ENCODE data around the gene KBTBD7.

KBTBD7 gene

GRCh38 chr13:41232578-41233480 lies 38.5 kb upstream of the KBTBD7 start:
- H3K4me2 ChIP-seq (ENCODE audit: low read depth, low read length, poor library complexity, severe bottlenecking): no peak overlapping the region
- H3K4me3 ChIP-seq (ENCODE audit: low read length, poor library complexity, severe bottlenecking): no peak overlapping the region
- H3K4me1 ChIP-seq (ENCODE audit: insufficient read depth, low read length, poor library complexity, severe bottlenecking): no peaks in the 10 kb centered on the region
- H3K79me2 ChIP-seq (ENCODE audit: insufficient read depth, low read length): no peaks in the 10 kb centered on the region
- H3K36me3 ChIP-seq (ENCODE audit: insufficient read depth, low read length): peaks cover 3% of the 10 kb centered on the region; the same call in 1 of the 2 replicates
- no peaks in the 10 kb centered on the region for H4K20me1 ChIP-seq (ENCODE audit: insufficient read depth, low read length, poor library complexity, severe bottlenecking)
- H3K9ac ChIP-seq (ENCODE audit: low read depth, low read length, poor library complexity, severe bottlenecking): no peak overlapping the region
- H3F3A ChIP-seq (ENCODE audit: low read depth): no peaks in the 10 kb centered on the region
- no peaks in the 10 kb centered on the region for H3K9me3 ChIP-seq (ENCODE audit: insufficient read depth, low read depth, low read length)
- no peak overlapping the region for H2AFZ ChIP-seq (ENCODE audit: low read length)
- no peaks in the 10 kb centered on the region for H3K9me2 ChIP-seq (replicated peaks; ENCODE audit: low read depth, low read length)
- TF ChIP-seq EZH2phosphoT487 (IDR thresholded peaks at IDR 0.05; ENCODE audit: borderline replicate concordance) (no peak), CTCF (conservative IDR thresholded peaks at IDR 0.05; ENCODE audit: low read length) (no peak)
- H3K27me3 ChIP-seq (ENCODE audit: insufficient read depth, low read length, poor library complexity, severe bottlenecking): no peaks in the 10 kb centered on the region

- Histone ChIP-seq H3K36me3 (ENCODE audit: insufficient read depth, low read length) (peaks cover 3% of the 10 kb centered on the region; the same call in 1 of the 2 replicates), H3K4me3 (ENCODE audit: low read length, poor library complexity, severe bottlenecking) (no peak overlapping the region), H3K9me3 (ENCODE audit: insufficient read depth, low read depth, low read length) (no peaks in the 10 kb centered on the region), H3K4me1 (ENCODE audit: insufficient read depth, low read length, poor library complexity, severe bottlenecking) (no peaks in the 10 kb centered on the region), H3K4me2 (ENCODE audit: low read depth, low read length, poor library complexity, severe bottlenecking) (no peak overlapping the region), H3K27me3 (ENCODE audit: insufficient read depth, low read length, poor library complexity, severe bottlenecking) (no peaks in the 10 kb centered on the region), H2AFZ (ENCODE audit: low read length) (no peak overlapping the region), H4K20me1 (ENCODE audit: insufficient read depth, low read length, poor library complexity, severe bottlenecking) (no peaks in the 10 kb centered on the region), H3F3A (ENCODE audit: low read depth) (no peaks in the 10 kb centered on the region), H3K79me2 (ENCODE audit: insufficient read depth, low read length) (no peaks in the 10 kb centered on the region), H3K9me2 (replicated peaks; ENCODE audit: low read depth, low read length) (no peaks in the 10 kb centered on the region), H3K9ac (ENCODE audit: low read depth, low read length, poor library complexity, severe bottlenecking) (no peak overlapping the region)
- TF ChIP-seq EZH2phosphoT487 (IDR thresholded peaks at IDR 0.05; ENCODE audit: borderline replicate concordance): no peak
- no peak for TF ChIP-seq CTCF (conservative IDR thresholded peaks at IDR 0.05; ENCODE audit: low read length)
Observed at GRCh38 chr13:41231786-41232185, 37.4 kb upstream of the KBTBD7 start.

- Histone ChIP-seq H3K9ac (ENCODE audit: low read depth, low read length, poor library complexity, severe bottlenecking) (no peak overlapping the region), H3F3A (ENCODE audit: low read depth) (no peaks in the 10 kb centered on the region), H3K4me1 (ENCODE audit: insufficient read depth, low read length, poor library complexity, severe bottlenecking) (no peaks in the 10 kb centered on the region), H3K9me3 (ENCODE audit: insufficient read depth, low read depth, low read length) (no peaks in the 10 kb centered on the region), H3K4me3 (ENCODE audit: low read length, poor library complexity, severe bottlenecking) (no peak overlapping the region), H4K20me1 (ENCODE audit: insufficient read depth, low read length, poor library complexity, severe bottlenecking) (no peaks in the 10 kb centered on the region), H3K36me3 (ENCODE audit: insufficient read depth, low read length) (peaks cover 3% of the 10 kb centered on the region; the same call in 1 of the 2 replicates), H3K79me2 (ENCODE audit: insufficient read depth, low read length) (no peaks in the 10 kb centered on the region), H2AFZ (ENCODE audit: low read length) (no peak overlapping the region), H3K4me2 (ENCODE audit: low read depth, low read length, poor library complexity, severe bottlenecking) (no peak overlapping the region), H3K27me3 (ENCODE audit: insufficient read depth, low read length, poor library complexity, severe bottlenecking) (no peaks in the 10 kb centered on the region), H3K9me2 (replicated peaks; ENCODE audit: low read depth, low read length) (no peaks in the 10 kb centered on the region)
- no peak for TF ChIP-seq CTCF (conservative IDR thresholded peaks at IDR 0.05; ENCODE audit: low read length)
- no peak for TF ChIP-seq EZH2phosphoT487 (IDR thresholded peaks at IDR 0.05; ENCODE audit: borderline replicate concordance)
Observed at GRCh38 chr13:41231025-41231677, 36.8 kb upstream of the KBTBD7 start.

Data from Loucy (cell line).